K562 (cell line): Measurements from ENCODE around the gene BMPR2. TPM values are rescaled to one million over a fixed set of nuclear protein-coding genes. Genes with fewer than 3 reads are reported as not detected.
"Not testable (repeated sequence)": the region's sequence is repeated elsewhere in the genome, so short reads cannot be mapped to it uniquely, and the experiment has no call there.

Experiments used
- ATAC-seq: fragments of 200-7000 bp; cut with Tn5 transposase; 3 replicates; pipeline ENCODE4 v1.9.1; 2020; ENCODE audit warnings: moderate library complexity
- BruUV-seq: library from RNA; stranded (reverse); fragments of 400-500 nt; replicated peaks from 2 replicates; lab custom pipeline; 2021; lab: Mats Ljungman, UMichigan
- CTCF ChIA-PET: fragments of 300-600 bp; formaldehyde crosslinking; extraction: SDS; loops from one replicate; lab custom pipeline; 2021; ENCODE audit warnings: low intra/inter-chr PET ratio; lab: Yijun Ruan, JAX
- POLR2A ChIA-PET: fragments of 300-600, 350-650 bp; sonication (Branson Sonifier 250); formaldehyde crosslinking; extraction: SDS; loops from one replicate; lab custom pipeline; 2021; ENCODE audit warnings: antibody characterized with exemption, inconsistent platforms; lab: Yijun Ruan, JAX
- DNase-seq, 4 experiments: peaks; one replicate each; pipeline versions ENCODE4 v3.0.0 to v3.0.0-alpha.2; 2011 to 2018; ENCODE audit warnings: low spot score in 3 of 4, mixed read lengths in 3 of 4; ENCODE audit errors: extremely low read depth in 1 of 4
- FAIRE-seq: peaks from 2 replicates; lab custom pipeline; 2011; peaks lifted over from hg19 to GRCh38; lab: Jason Lieb, UNC
- H2AFZ ChIP-seq: 2 replicates; pipeline ENCODE4 v1.6.0; 2011; ENCODE audit warnings: low read depth, low read length, control low read depth, inconsistent platforms
- H3K27ac ChIP-seq: fragments of 200-600 bp; 3 replicates; pipeline ENCODE4 v1.8.0; 2011; ENCODE audit warnings: low read depth, mild to moderate bottlenecking, control low read depth, inconsistent platforms, low read length, moderate library complexity, mixed read lengths; ENCODE audit errors: extremely low read depth
- H3K27me3 ChIP-seq, 2 experiments: fragments of 300-600 bp in 1 of 2; 2 replicates in 1 of 2; 3 replicates in 1 of 2; pipeline versions ENCODE4 v1.6.0 to v1.8.0; 2011; ENCODE audit warnings: inconsistent platforms in 2 of 2, low read length in 2 of 2, mild to moderate bottlenecking in 1 of 2, mixed read lengths in 1 of 2, moderate library complexity in 1 of 2; ENCODE audit not compliant: control insufficient read depth in 2 of 2, insufficient read depth in 2 of 2
- H3K36me3 ChIP-seq: fragments of 300-600 bp; 3 replicates; pipeline ENCODE4 v1.8.0; 2011; ENCODE audit warnings: mild to moderate bottlenecking, low read length, inconsistent platforms; ENCODE audit not compliant: control insufficient read depth, insufficient read depth
- H3K4me1 ChIP-seq, 2 experiments: fragments of 200-600 bp in 1 of 2; replicated peaks in 1 of 2; 2 replicates in 1 of 2; 3 replicates in 1 of 2; pipeline versions ENCODE4 v1.5.1 to v1.8.0; 2011; ENCODE audit warnings: inconsistent platforms in 2 of 2, low read length in 2 of 2, mild to moderate bottlenecking in 1 of 2, mixed read lengths in 1 of 2, moderate library complexity in 1 of 2; ENCODE audit not compliant: control insufficient read depth in 2 of 2, insufficient read depth in 2 of 2
- H3K4me2 ChIP-seq: 2 replicates; pipeline ENCODE4 v1.6.1; 2011; ENCODE audit warnings: low read length, control low read depth, inconsistent platforms, mixed read lengths; ENCODE audit not compliant: insufficient read depth
- H3K4me3 ChIP-seq: fragments of 200-600 bp; sonication (generic), shearing (Covaris generic); 2 replicates; pipeline ENCODE4 v1.5.1; 2016; ENCODE audit warnings: control low read depth, inconsistent platforms
- H3K79me2 ChIP-seq: fragments of 200-600 bp; 3 replicates; pipeline ENCODE4 v1.8.0; 2011; ENCODE audit warnings: low read length, inconsistent platforms; ENCODE audit not compliant: control insufficient read depth, insufficient read depth
- H3K9ac ChIP-seq, 2 experiments: 2 replicates each; pipeline versions ENCODE4 v1.6.0 to v1.6.1; 2011; ENCODE audit warnings: low read depth in 2 of 2, low read length in 2 of 2, control low read depth in 1 of 2, inconsistent platforms in 1 of 2, mild to moderate bottlenecking in 1 of 2, mixed read lengths in 1 of 2; ENCODE audit not compliant: insufficient read depth in 1 of 2
- H3K9me1 ChIP-seq: one replicate; pipeline ENCODE4 v1.6.0; 2011; ENCODE audit warnings: inconsistent platforms, mild to moderate bottlenecking, low read length, moderate library complexity; ENCODE audit not compliant: control insufficient read depth, insufficient read depth
- H3K9me3 ChIP-seq: replicated peaks from 2 replicates; pipeline ENCODE4 v1.5.1; 2011; ENCODE audit warnings: low read depth, low read length, inconsistent platforms; ENCODE audit not compliant: control insufficient read depth, insufficient read depth
- H4K20me1 ChIP-seq: replicated peaks from 2 replicates; pipeline ENCODE4 v1.6.1; 2011; ENCODE audit warnings: low read length, inconsistent platforms, mixed read lengths; ENCODE audit not compliant: control insufficient read depth, insufficient read depth
- ARID1B ChIP-seq: fragments of 450-650 bp; IDR thresholded peaks from 2 replicates; pipeline ENCODE4 v1.6.1; 2016; ENCODE audit warnings: antibody characterized with exemption, mild to moderate bottlenecking, inconsistent platforms
- CBFA2T3 ChIP-seq: fragments of 450-650 bp; IDR thresholded peaks from 2 replicates; pipeline ENCODE4 v1.6.1; 2017
- HMBOX1 ChIP-seq: sonication (generic); IDR thresholded peaks from 2 replicates; pipeline ENCODE4 v1.6.1; 2016
- NCOA1 ChIP-seq: fragments of 450-650 bp; IDR thresholded peaks from 2 replicates; pipeline ENCODE4 v1.6.1; 2016; ENCODE audit warnings: low read depth
- ZBTB33 ChIP-seq: sonication (generic); formaldehyde crosslinking; IDR thresholded peaks from 2 replicates; pipeline ENCODE4 v1.8.1; 2023; ENCODE audit warnings: mild to moderate bottlenecking, missing genetic modification reagents
- WGBS: fragments of 100-300 bp; shearing (Covaris generic); methylation state at CpG from one replicate; pipeline ENCODE4 v1.1.6; 2016; ENCODE audit warnings: low coverage, mixed read lengths; ENCODE audit not compliant: insufficient coverage; ENCODE audit errors: missing lambda C conversion rate; 5-methylcytosine and 5-hydroxymethylcytosine counted together
- in situ Hi-C: fragments of 300-500 bp; cut with MboI; formaldehyde crosslinking; loops from 4 replicates; pipeline ENCODE4 v1.15.0; 2018; ENCODE audit warnings: inconsistent platforms, mixed read lengths
- intact Hi-C: fragments of 100-400 bp; cut with micrococcal nuclease; formaldehyde crosslinking; loops from 2 replicates; pipeline ENCODE4 v1.14.2; 2022
- polyA plus RNA-seq, 8 experiments: library from polyadenylated mRNA; depleted of rRNA in 4 of 8; stranded (reverse) in 5 of 8; unstranded in 3 of 8; fragments of >200 nt; fragmentation: Nextera tagmentation in 2 of 8; fragmentation: Illumina TruSeq in 1 of 8; extraction: Ambion mirVana in 2 of 8; extraction: Trizol in 1 of 8; gene quantifications; 2 replicates each; pipeline versions ENCODE4 v1.2.1 to v1.2.3, GENCODE V29; 2011 to 2014; ENCODE audit warnings: inconsistent platforms in 1 of 8, missing spikeins in 1 of 8
- total RNA-seq, 7 experiments: library from RNA; depleted of rRNA in 6 of 7; stranded (reverse); fragments of >200 nt in 6 of 7; fragmentation: Illumina TruSeq in 2 of 7; extraction: Trizol in 2 of 7; gene quantifications; 2 replicates each; pipeline versions ENCODE4 v1.2.1 to v1.2.3, GENCODE V29; 2011 to 2021; ENCODE audit warnings: low replicate concordance in 1 of 7

The BMPR2 gene
- total and polyA plus RNA-seq, 9 of the 15 experiments (the other 6 are each of a cell fraction or from before 2014, with no cell fraction given) = 0.73 to 5.0 (median 3.3) TPM

- intact Hi-C loops = no loop called here
- DNase-seq (no peak), ATAC-seq (no peak), FAIRE-seq (no peak)
- peak; percentile 49; the same call in 1 of the 2 replicates for TF ChIP-seq HMBOX1
- peak; percentile 24; the same call in 1 of the 2 replicates for TF ChIP-seq CBFA2T3
- TF ChIP-seq ARID1B = peak; percentile 13; the same call in 1 of the 2 replicates
- TF ChIP-seq ZBTB33 (CRISPR knock-in tag) = peak; percentile 25; the same call in 1 of the 2 replicates
- no peak for TF ChIP-seq NCOA1
- no peak overlapping the region for H3K27ac ChIP-seq
- H3K4me1 ChIP-seq = peaks cover 0 to 23% of the 10 kb centered on the region in 2 experiments; a peak in 3 of 5 replicates
- H3K79me2 ChIP-seq = peaks cover 21% of the 10 kb centered on the region
- H3K9me1 ChIP-seq = no peaks in the 10 kb centered on the region
- no peaks in the 10 kb centered on the region for H3K9me3 ChIP-seq
- H4K20me1 ChIP-seq = no peaks in the 10 kb centered on the region
- H3K27me3 ChIP-seq = no peaks in the 10 kb centered on the region
- no peaks in the 10 kb centered on the region for H3K36me3 ChIP-seq
- WGBS = 33% methylated on average over 6 of the region's 7 CpGs
- H3K4me3 ChIP-seq = no peak overlapping the region
- H3K4me2 ChIP-seq = no peak overlapping the region
- CTCF ChIA-PET = no interaction called here
- peak overlapping the region; percentile 59; the same call in 1 of the 2 replicates for H2AFZ ChIP-seq
- no TSS peak for BruUV-seq
- in situ Hi-C loops = no loop called here
- no peak overlapping the region for H3K9ac ChIP-seq
- POLR2A ChIA-PET = no interaction called here
Observed at GRCh38 chr2:202373490-202373889, 2.6 kb upstream of the BMPR2 start.

- DNase-seq, POLR2A ChIA-PET, H2AFZ ChIP-seq, ATAC-seq, H3K9ac ChIP-seq, CTCF ChIA-PET, H3K9me1 ChIP-seq, H3K4me2 ChIP-seq, intact Hi-C loops, H3K4me3 ChIP-seq, FAIRE-seq, in situ Hi-C loops, H3K27me3 ChIP-seq, BruUV-seq, H3K27ac ChIP-seq, H3K9me3 ChIP-seq, H3K36me3 ChIP-seq, H4K20me1 ChIP-seq: not testable (repeated sequence)
- H3K79me2 ChIP-seq = peaks cover 30% of the 10 kb centered on the region
- peaks cover 2 to 23% of the 10 kb centered on the region in 2 experiments; a peak in 3 of 5 replicates for H3K4me1 ChIP-seq
- WGBS = 93% methylated on average over 15 of the region's 22 CpGs
Observed at GRCh38 chr2:202374383-202374782, 1.7 kb upstream of the BMPR2 start.
